ENCODE results near the gene MCRIP1. TPM values are rescaled to one million over a fixed set of nuclear protein-coding genes. Genes with fewer than 3 reads are reported as not detected.

The MCRIP1 gene
- total RNA-seq, 1 experiment from 2014 or later: 59.7 TPM

DNA sequence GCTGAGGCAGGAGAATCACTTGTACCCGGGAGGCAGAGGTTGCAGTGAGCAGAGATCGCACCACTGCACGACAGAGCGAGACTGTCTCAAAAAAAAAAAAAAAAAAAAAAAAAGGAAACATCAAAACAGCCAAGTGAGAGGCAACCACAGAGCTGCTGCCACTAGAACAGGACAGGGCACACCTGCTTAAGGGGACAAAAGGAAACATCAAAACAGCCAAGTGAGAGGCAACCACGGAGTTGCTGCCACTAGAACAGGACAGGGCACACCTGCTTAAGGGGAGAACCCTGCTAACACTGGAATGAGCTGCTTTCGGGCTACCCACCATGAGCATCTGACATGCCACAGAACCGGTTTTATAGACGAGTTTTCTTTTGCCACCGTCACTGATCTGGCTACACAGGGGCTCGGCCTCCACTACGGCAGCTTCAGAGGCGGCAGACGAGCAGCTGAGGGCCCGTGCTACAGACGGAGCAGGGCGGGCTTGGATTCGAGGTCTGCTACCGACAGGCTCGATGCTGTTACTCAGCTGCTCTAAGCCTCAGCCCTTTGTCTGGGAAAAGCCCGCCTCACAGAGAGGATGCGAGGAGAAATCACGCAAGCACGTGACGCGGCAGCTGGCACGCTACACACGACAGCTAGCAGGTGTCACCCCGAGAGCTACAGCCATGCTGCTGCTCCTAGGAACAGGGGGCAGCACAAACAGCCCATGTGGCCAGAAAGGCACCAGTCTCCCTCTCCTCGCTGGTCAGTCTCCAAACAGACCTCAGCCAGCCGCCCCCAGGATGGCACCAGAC lies 25.3 kb upstream of the MCRIP1 start:
- no TSS peak for BruUV-seq (replicated peaks)
- TF ChIP-seq, protein P1, sequence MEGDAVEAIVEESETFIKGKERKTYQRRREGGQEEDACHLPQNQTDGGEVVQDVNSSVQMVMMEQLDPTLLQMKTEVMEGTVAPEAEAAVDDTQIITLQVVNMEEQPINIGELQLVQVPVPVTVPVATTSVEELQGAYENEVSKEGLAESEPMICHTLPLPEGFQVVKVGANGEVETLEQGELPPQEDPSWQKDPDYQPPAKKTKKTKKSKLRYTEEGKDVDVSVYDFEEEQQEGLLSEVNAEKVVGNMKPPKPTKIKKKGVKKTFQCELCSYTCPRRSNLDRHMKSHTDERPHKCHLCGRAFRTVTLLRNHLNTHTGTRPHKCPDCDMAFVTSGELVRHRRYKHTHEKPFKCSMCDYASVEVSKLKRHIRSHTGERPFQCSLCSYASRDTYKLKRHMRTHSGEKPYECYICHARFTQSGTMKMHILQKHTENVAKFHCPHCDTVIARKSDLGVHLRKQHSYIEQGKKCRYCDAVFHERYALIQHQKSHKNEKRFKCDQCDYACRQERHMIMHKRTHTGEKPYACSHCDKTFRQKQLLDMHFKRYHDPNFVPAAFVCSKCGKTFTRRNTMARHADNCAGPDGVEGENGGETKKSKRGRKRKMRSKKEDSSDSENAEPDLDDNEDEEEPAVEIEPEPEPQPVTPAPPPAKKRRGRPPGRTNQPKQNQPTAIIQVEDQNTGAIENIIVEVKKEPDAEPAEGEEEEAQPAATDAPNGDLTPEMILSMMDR (IDR thresholded peaks at IDR 0.05; ENCODE audit: insufficient read depth in 1 of 2, low read depth in 1 of 2, low read length in 1 of 2, severe bottlenecking in 1 of 2, unreplicated experiment in 1 of 2): no peak
- Mint-ChIP-seq H3K36me3 (ENCODE audit: insufficient read depth, unreplicated experiment) (peaks cover 98% of the 10 kb centered on the region), H3K4me1 (ENCODE audit: low read depth, unreplicated experiment) (peaks cover 16% of the 10 kb centered on the region), H3K27me3 (ENCODE audit: insufficient read depth, unreplicated experiment) (no peaks in the 10 kb centered on the region), H3K27ac (ENCODE audit: unreplicated experiment) (peak overlapping the region; percentile 94), H3K4me3 (ENCODE audit: unreplicated experiment) (peak overlapping the region; percentile 89), H3K9me3 (ENCODE audit: unreplicated experiment) (no peaks in the 10 kb centered on the region)
- POLR2A ChIA-PET: interaction anchor here (0.8 kb wide), 1 partner anchor 25 kb away, joined by 8 read pairs; the partner anchor contains the start of gene MCRIP1
- Histone ChIP-seq H3K4me1 (peaks cover 17% of the 10 kb centered on the region), H3K27me3 (replicated peaks; ENCODE audit: control insufficient read depth, insufficient read depth, low read length) (no peaks in the 10 kb centered on the region), H3K36me3 (ENCODE audit: control insufficient read depth, insufficient read depth, low read length) (peaks cover 8% of the 10 kb centered on the region), H3K4me3 (ENCODE audit: low read depth, low read length) (peak overlapping the region; percentile 84), H3K9me3 (no peaks in the 10 kb centered on the region)
- CTCF ChIA-PET: interaction anchor here (0.5 to 1.2 kb wide), 2 partner anchors 37 to 189 kb away, joined by 3 to 4 read pairs; no protein-coding TSS in a partner anchor
- intact Hi-C loops (cut with micrococcal nuclease; ENCODE audit: unreplicated experiment): no loop called here
- DNase-seq: no peak

DNA sequence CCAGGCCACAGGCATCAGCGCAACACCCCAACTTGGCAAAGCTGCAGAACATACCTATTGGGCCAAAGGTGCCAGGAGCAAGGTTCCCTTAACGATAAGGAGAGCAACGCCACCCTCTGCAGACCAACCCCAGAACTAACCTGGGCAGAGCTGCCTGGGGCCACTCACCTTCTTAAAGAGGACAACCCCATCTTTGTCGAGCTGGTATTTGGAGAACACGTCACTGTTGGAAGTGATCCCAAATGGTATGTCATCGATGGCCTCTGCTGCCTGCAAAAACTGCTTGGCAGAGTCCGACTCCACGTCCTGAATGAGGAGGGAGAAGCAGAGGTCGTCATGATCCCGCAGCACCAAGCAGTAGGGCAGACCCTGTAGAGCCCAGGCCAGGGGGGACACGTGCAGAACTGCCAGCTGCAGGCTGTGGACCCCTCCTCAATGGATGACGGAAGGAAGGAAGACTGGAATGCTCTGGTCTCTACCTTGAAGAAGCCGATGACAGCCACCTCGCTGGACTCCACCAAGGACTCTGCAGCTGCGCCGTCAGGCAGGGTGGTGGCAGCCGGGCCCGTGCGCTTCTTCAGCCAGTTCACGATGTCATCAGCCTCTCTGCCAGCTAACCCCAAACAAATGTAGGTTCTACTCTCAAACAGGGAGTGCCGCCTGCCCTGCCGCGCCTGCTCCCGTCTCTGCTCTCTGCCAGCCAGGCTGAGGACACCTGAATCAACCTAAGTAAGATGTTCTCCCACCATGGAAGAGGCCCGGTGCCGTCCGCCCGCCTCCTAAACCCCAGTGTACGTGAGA lies 22.1 kb upstream of the MCRIP1 start:
- Histone ChIP-seq H3K4me3 (ENCODE audit: low read depth, low read length) (no peak overlapping the region), H3K27me3 (replicated peaks; ENCODE audit: control insufficient read depth, insufficient read depth, low read length) (no peaks in the 10 kb centered on the region), H3K36me3 (ENCODE audit: control insufficient read depth, insufficient read depth, low read length) (peaks cover 11% of the 10 kb centered on the region), H3K9me3 (no peaks in the 10 kb centered on the region), H3K4me1 (peaks cover 10% of the 10 kb centered on the region)
- CTCF ChIA-PET: interaction anchor here (0.8 kb wide), 2 partner anchors 48 to 119 kb away, joined by 3 to 6 read pairs; no protein-coding TSS in a partner anchor
- POLR2A ChIA-PET: interaction anchor here (0.6 to 0.7 kb wide), 4 partner anchors 30 to 299 kb away, joined by 3 to 6 read pairs (median 4); partner anchors contain the start of gene PCYT2
- no peak overlapping the region for H3K27ac Mint-ChIP-seq (ENCODE audit: unreplicated experiment)
- no peak overlapping the region for H3K4me3 Mint-ChIP-seq (ENCODE audit: unreplicated experiment)
- TF ChIP-seq, protein P1 (IDR thresholded peaks at IDR 0.05; ENCODE audit: insufficient read depth in 1 of 2, low read depth in 1 of 2, low read length in 1 of 2, severe bottlenecking in 1 of 2, unreplicated experiment in 1 of 2): peak in 1 of 2 experiments; percentile 33
- no peak for DNase-seq
- peaks cover 7% of the 10 kb centered on the region for H3K4me1 Mint-ChIP-seq (ENCODE audit: low read depth, unreplicated experiment)
- no TSS peak for BruUV-seq (replicated peaks)
- H3K9me3 Mint-ChIP-seq (ENCODE audit: unreplicated experiment): no peaks in the 10 kb centered on the region
- peaks cover 100% of the 10 kb centered on the region for H3K36me3 Mint-ChIP-seq (ENCODE audit: insufficient read depth, unreplicated experiment)
- intact Hi-C loops (cut with micrococcal nuclease; ENCODE audit: unreplicated experiment): no loop called here
- no peaks in the 10 kb centered on the region for H3K27me3 Mint-ChIP-seq (ENCODE audit: insufficient read depth, unreplicated experiment)

DNA sequence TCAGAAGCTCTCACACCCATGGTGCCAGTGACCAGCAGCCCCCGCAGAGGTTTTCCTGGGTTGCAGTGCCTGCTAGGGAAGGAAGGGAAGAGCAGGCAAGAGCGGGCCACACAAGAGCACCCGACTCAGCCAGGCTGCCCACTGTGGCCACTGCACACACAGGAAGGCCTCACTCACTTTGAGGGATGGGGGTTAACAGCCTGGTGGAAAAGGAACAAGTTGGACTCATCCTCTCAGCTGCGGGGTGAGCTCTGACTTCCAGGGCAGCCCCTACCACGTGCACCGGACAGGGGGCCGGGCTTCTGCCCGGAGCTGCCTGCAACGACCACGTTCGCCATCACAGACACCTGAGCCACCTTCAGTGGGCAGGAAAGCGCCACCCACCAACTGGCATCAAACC lies 19.1 kb upstream of the MCRIP1 start:
- Mint-ChIP-seq H3K9me3 (ENCODE audit: unreplicated experiment) (no peaks in the 10 kb centered on the region), H3K27ac (ENCODE audit: unreplicated experiment) (no peak overlapping the region), H3K4me3 (ENCODE audit: unreplicated experiment) (no peak overlapping the region), H3K4me1 (ENCODE audit: low read depth, unreplicated experiment) (no peaks in the 10 kb centered on the region), H3K36me3 (ENCODE audit: insufficient read depth, unreplicated experiment) (peaks cover 96% of the 10 kb centered on the region), H3K27me3 (ENCODE audit: insufficient read depth, unreplicated experiment) (no peaks in the 10 kb centered on the region)
- intact Hi-C loops (cut with micrococcal nuclease; ENCODE audit: unreplicated experiment): no loop called here
- H3K36me3 ChIP-seq (ENCODE audit: control insufficient read depth, insufficient read depth, low read length): peaks cover 6% of the 10 kb centered on the region
- TF ChIP-seq, protein P1 (IDR thresholded peaks at IDR 0.05; ENCODE audit: insufficient read depth in 1 of 2, low read depth in 1 of 2, low read length in 1 of 2, severe bottlenecking in 1 of 2, unreplicated experiment in 1 of 2): no peak
- no peak for DNase-seq
- no TSS peak for BruUV-seq (replicated peaks)
- ChIA-PET CTCF (no interaction called here), POLR2A (no interaction called here)
- no peaks in the 10 kb centered on the region for H3K4me1 ChIP-seq
- H3K9me3 ChIP-seq: no peaks in the 10 kb centered on the region
- H3K27me3 ChIP-seq (replicated peaks; ENCODE audit: control insufficient read depth, insufficient read depth, low read length): no peaks in the 10 kb centered on the region
- H3K4me3 ChIP-seq (ENCODE audit: low read depth, low read length): no peak overlapping the region

Data from Caco-2 (cell line).